Dedifferentiated amniotic fluid mesenchymal stem cell (primary cell): ENCODE measurements around the gene ZNF771.
"Not testable (repeated sequence)": the region's sequence is repeated elsewhere in the genome, so short reads cannot be mapped to it uniquely, and the experiment has no call there.

ENCODE experiments used
- DNase-seq: peaks from one replicate; pipeline ENCODE4 v3.0.0-alpha.2; 2016; ENCODE audit errors: extremely low spot score

Gene ZNF771

DNA sequence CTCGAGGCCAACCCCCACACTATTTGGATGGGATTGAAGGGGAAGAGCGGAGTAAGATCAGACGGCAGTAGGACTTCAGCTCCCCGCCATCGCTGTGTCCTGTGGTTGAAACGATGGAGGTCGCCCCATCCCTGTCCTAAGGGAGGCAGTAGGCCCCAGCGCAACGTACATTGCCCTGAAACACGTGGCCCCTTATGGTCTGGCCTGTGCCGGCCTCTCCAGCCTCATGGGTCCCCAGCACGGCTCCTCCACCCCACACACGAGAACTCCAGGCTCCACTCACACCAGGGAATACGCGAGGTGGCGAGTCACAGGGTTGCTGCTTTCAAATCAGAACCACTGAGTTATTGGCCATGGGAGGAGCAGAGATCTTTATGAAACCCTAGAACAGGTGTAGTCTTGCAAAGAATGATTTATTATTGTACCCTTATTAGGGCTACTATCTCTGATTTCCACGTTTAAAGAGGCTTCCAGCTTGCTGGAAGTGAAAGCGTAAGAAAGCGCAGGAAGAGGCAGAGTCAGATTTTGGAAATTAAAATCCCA is 23.1 kb downstream of the ZNF771 start:
- no peak for DNase-seq

- no peak for DNase-seq
Measured at GRCh38 chr16:30434852-30435251, 27.4 kb downstream of the ZNF771 start.

- no peak for DNase-seq
Measured at GRCh38 chr16:30437511-30438046, 30.2 kb downstream of the ZNF771 start.

- no peak for DNase-seq
Measured at GRCh38 chr16:30438835-30439234, 31.4 kb downstream of the ZNF771 start.

DNA sequence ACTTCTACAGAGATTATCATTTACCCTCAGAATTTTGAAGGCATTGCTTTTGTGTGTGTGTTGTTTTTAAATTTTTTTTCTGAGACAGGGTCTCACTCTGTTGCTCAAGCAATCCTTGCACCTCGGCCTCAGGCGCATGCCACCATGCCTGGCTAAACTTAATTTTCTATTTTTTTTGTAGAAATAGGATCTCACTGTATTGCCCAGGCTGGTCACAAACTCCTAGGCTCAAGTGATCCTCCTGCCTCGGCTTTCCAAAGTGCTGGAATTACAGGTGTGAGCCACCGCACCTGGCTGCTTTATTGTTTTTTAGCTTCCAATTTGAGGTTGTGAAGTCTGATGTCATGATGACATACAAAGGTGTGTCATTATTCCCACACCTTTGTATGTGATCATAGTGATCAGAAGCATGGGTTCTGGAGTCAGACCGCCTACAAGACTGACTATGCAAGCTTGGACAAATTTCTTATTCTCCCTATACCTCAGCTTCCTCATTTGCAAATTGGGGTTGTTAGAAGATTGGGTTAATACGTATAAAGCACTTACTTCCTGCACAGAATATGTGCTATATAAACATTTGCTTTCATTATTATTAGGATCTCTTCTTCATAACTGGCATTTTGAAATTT is 32.4 kb downstream of the ZNF771 start:
- no peak for DNase-seq

- no peak for DNase-seq
Measured at GRCh38 chr16:30443631-30444030, 36.2 kb downstream of the ZNF771 start.

DNA sequence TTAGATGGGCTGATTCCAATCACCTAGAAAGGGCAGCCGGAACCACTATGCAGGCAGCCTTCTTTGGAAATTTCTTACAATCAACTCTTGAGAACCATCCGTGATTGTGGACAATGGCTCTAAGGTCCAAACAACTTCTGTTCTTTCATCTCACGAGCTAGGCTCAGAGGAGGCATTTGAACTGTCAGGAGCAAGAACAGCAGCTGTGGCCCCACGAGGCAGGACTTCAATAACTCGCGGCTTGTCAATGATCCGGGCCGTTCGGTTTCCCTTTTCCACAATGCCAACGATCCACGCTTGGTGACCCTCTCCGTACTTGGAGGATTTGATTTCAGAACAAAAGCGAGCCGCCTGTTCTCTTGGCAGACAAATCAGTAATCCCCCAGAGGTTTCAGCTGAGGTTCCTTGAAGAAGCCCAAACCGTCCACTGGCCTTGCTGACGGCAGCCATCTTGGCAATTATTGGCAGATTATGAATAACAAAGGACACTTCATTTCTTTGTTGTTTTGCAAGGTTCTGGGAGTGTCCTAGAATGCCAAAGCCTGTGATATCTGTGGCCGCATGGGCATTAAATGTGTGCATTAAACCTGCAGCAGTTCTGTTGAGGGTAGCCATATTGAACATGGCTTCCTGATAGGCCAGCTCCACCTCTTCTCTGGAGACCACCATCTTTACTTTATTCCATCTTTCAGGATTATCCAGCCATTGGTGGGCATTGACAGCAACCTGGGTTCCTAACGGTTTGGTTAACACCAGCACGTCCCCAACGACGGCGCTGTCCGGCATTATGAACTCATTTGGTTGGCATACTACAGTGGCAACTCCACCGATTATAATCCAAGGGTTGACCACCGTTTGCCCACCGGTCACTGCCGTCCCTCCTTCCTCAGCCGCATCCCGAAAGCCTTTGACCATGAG is 37.1 kb downstream of the ZNF771 start:
- DNase-seq: no peak

GRCh38 chr16:30445149-30445407 is 37.7 kb downstream of the ZNF771 start:
- no peak for DNase-seq

DNA sequence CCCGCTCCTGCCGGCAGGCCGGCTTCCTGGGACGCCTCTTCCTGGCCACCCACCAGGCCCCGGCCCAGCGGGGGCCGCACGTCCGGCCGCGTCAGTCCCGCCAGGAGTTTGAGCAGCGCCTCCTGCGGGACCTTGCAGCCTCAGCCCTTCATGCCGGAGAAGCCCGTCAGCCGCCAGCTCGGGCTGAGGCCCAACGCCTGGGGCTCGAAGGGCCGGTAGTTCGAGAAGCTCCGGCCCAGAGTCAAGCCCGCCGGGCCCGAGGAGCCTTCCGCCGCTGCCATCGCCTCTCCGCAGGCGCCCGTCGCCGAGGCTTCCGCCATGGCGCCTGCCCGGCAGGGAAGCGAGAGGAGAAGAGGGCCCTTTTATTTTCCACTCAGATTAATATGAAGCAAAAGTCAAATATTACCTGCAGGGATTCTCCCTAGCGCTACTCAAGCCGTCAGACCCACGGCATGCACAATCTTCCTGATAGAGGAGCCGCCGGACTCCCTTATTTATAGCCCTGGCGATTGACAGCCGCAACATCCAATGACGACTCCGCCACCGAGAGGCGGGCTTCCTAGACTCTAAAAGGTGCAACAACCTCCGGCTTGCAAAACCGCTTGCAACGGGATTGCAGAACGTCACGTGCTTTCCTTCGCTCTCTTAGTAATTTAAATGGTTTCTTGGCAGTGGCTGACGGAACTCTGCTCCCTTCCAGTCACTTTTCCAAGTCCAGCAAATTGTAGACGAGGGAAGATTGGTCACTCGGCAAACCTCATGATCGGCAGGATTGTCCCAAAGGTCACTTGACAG is 38.2 kb downstream of the ZNF771 start, which contains the start of gene SEPHS2:
Gene SEPHS2 (minus strand): TSS at position 467 of the 795 bp plus-strand sequence. CDS start 147 bp downstream, at position 320.
- DNase-seq: peak; percentile 98

DNA sequence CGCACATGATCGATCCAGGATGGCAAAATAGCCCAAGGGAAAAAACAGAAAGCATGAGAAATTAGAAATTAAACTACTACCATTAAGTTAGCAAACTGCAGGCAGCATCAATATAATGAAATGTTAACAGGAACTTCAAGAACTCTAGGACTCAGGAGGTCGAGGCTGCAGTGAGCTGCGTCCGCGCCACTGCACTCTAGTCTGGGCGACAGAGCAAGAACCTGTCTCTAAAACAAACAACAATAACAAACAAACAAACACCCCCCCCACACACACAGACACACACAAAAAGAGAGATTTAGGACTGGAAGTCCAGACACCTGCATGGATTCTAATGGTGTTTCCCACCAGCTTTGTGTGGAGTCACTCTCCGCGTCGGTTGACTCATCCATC is 38.8 kb downstream of the ZNF771 start:
- no peak for DNase-seq

DNA sequence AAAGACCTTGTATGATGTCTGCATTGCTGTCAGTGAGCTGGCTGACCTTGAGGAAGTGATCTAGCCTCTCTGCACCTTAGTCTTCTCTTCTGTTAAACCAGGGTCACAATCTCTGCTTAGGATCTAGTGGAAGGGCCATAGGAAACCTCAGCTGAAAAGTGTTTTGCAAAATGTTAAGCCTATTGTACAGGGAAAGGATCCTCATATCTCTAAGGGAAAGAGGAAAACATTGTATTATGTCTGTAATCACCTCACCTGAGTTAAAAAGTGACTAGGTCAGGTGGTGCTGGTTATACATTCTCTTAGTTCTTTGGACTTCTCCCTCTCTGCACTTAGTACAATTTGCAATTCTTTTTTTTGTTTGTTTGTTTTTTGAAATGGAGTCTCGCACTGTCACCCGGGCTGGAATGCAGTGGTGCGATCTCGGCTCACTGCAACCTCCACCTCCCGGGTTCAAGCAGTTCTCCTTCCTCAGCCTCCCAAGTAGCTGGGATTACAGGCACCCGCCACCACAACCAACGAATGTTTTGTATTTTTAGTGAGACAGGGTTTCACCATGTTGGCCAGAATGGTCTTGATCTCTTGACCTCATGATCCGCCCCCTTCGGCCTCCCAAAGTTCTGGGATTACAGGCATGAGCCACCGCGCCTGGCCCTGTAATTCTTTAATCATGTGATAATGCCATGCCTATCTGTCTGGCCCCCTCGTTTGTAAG is 40.3 kb downstream of the ZNF771 start:
- no peak for DNase-seq

DNA sequence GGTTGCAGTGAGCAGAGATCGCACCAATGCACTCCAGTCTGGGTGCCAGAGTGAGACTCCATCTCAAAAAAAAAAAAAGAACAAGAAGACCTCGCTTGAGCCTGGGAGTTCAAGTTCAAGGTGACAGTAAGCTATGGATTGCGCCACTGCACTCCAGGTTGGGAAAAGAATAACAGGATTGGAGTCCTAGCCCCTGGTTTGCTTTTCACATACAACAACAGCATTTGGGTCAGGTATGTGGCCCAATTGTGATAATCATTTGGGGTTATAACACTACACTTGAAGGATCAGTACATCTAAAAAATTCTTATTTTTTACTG is 41.7 kb downstream of the ZNF771 start:
- DNase-seq: no peak

GRCh38 chr16:30452709-30453580 is 45.5 kb downstream of the ZNF771 start:
- not testable (repeated sequence) for DNase-seq

- no peak for DNase-seq
Measured at GRCh38 chr16:30456302-30456701, 48.9 kb downstream of the ZNF771 start.

GRCh38 chr16:30457256-30457655 is 49.9 kb downstream of the ZNF771 start:
- DNase-seq: no peak

GRCh38 chr16:30457743-30458560 is 50.5 kb downstream of the ZNF771 start:
- no peak for DNase-seq

GRCh38 chr16:30458561-30459394 is 51.4 kb downstream of the ZNF771 start:
- no peak for DNase-seq

DNA sequence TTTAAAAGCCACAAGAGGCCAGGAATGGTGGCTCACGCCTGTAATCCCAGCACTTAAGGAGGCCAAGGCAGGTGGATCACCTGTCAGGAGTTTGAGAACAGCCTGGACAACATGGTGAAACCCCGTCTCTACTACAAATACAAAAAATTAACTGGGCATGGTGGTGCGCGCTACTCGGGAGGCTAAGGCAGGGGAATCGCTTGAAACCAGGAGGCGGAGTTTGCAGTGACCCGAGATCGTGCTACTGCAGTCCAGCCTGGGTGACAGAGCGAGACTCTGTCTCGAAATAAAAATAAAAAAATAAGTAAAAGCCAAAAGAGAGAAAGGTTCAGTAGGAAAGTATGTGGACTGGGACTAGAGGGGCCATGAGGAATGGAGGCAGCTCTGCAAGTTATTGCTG is 52.0 kb downstream of the ZNF771 start:
- no peak for DNase-seq

DNA sequence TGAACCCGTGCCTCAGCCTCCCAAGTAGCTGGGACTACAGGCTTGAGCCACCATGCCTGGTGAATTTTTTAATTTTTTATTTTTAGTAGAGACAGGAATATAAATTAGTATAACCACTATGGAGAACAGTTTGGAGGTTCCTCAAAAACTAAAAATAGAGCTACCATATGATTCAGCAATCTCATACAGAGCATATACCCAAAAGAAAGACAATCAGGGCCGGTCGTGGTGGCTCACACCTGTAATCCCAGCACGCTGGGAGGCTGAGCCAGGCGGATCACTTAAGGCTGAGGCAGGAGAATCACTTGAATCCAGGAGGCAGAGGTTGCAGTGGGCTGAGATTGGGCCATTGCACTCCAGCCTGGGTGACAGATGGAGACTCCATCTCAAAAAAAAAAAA is 54.0 kb downstream of the ZNF771 start:
- not testable (repeated sequence) for DNase-seq
